IMR-90 (cell line): ENCODE data around the gene UBASH3B. TPM values are rescaled to one million over a fixed set of nuclear protein-coding genes. Genes with fewer than 3 reads are reported as not detected.

Experiments used
- ATAC-seq: fragments of 200-7000 bp; cut with Tn5 transposase; 2 replicates; pipeline ENCODE4 v1.9.1; 2020; ENCODE audit warnings: low read depth, mild to moderate bottlenecking, moderate library complexity
- BruUV-seq: library from RNA; stranded (reverse); fragments of 400-500 nt; replicated peaks from 2 replicates; lab custom pipeline; 2021; lab: Mats Ljungman, UMichigan
- CTCF ChIA-PET: fragments of 300-600 bp; formaldehyde crosslinking; extraction: SDS; loops from one replicate; lab custom pipeline; 2021; ENCODE audit warnings: antibody characterized with exemption; lab: Yijun Ruan, JAX
- POLR2A ChIA-PET: fragments of 300-600 bp; sonication (Branson Sonifier 250); formaldehyde crosslinking; loops from one replicate; lab custom pipeline; 2022; ENCODE audit warnings: antibody characterized with exemption; ENCODE audit not compliant: unreplicated experiment; lab: Charles Lee
- DNase-seq: peaks from one replicate; pipeline ENCODE4 v3.0.0; 2013
- H2AFZ ChIP-seq: replicated peaks from 2 replicates; pipeline ENCODE3; 2013; ENCODE audit warnings: low read length, mild to moderate bottlenecking; ENCODE audit not compliant: poor library complexity
- H2AK5ac ChIP-seq: 2 replicates; pipeline ENCODE4 v1.6.1; 2013; ENCODE audit warnings: low read depth, low read length, inconsistent platforms
- H2AK9ac ChIP-seq: replicated peaks from 2 replicates; pipeline ENCODE3; 2013; ENCODE audit warnings: mild to moderate bottlenecking, low read depth, low read length, moderate library complexity; ENCODE audit not compliant: poor library complexity
- H2BK120ac ChIP-seq: 2 replicates; pipeline ENCODE4 v1.6.1; 2013; ENCODE audit warnings: low read depth, low read length, inconsistent platforms
- H2BK15ac ChIP-seq: 3 replicates; pipeline ENCODE4 v1.6.1; 2013; ENCODE audit warnings: low read depth, low read length, inconsistent platforms
- H2BK20ac ChIP-seq: 2 replicates; pipeline ENCODE4 v1.6.1; 2013; ENCODE audit warnings: low read depth, mild to moderate bottlenecking, inconsistent platforms, low read length, moderate library complexity
- H2BK5ac ChIP-seq: 2 replicates; pipeline ENCODE4 v1.6.1; 2013; ENCODE audit warnings: mild to moderate bottlenecking, low read depth, low read length, inconsistent platforms; ENCODE audit not compliant: poor library complexity, severe bottlenecking
- H3K14ac ChIP-seq: replicated peaks from 2 replicates; pipeline ENCODE4 v1.6.1; 2013; ENCODE audit warnings: low read depth, low read length, inconsistent platforms
- H3K18ac ChIP-seq: 2 replicates; pipeline ENCODE4 v1.6.1; 2013; ENCODE audit warnings: low read depth, low read length, control low read depth
- H3K23ac ChIP-seq: 2 replicates; pipeline ENCODE4 v1.6.1; 2013; ENCODE audit warnings: low read depth, low read length, inconsistent platforms
- H3K27ac ChIP-seq: 2 replicates; pipeline ENCODE4 v1.5.1; 2013; ENCODE audit warnings: mild to moderate bottlenecking, control low read depth, low read length; ENCODE audit not compliant: insufficient read depth
- H3K27me3 ChIP-seq: 2 replicates; pipeline ENCODE4 v1.6.1; 2013; ENCODE audit warnings: low read length; ENCODE audit not compliant: control insufficient read depth, insufficient read depth
- H3K36me3 ChIP-seq: 2 replicates; pipeline ENCODE4 v1.6.1; 2013; ENCODE audit warnings: low read length, mixed read lengths; ENCODE audit not compliant: control insufficient read depth, insufficient read depth
- H3K4ac ChIP-seq: 2 replicates; pipeline ENCODE4 v1.6.1; 2013; ENCODE audit warnings: low read depth, low read length, inconsistent platforms
- H3K4me1 ChIP-seq: 2 replicates; pipeline ENCODE4 v1.6.1; 2013; ENCODE audit warnings: low read length, mixed read lengths; ENCODE audit not compliant: control insufficient read depth, insufficient read depth
- H3K4me2 ChIP-seq: 2 replicates; pipeline ENCODE4 v1.6.1; 2013; ENCODE audit warnings: low read depth, mild to moderate bottlenecking, control low read depth, low read length, moderate library complexity
- H3K4me3 ChIP-seq: 2 replicates; pipeline ENCODE4 v1.5.1; 2013; ENCODE audit warnings: low read depth, mild to moderate bottlenecking, control low read depth, low read length, moderate library complexity; ENCODE audit not compliant: insufficient read depth
- H3K56ac ChIP-seq: 2 replicates; pipeline ENCODE4 v1.6.1; 2013; ENCODE audit warnings: low read length, inconsistent platforms; ENCODE audit not compliant: insufficient read depth; ENCODE audit errors: extremely low read depth
- H3K79me1 ChIP-seq, 2 experiments: 2 replicates each; pipeline ENCODE4 v1.6.1; 2013; ENCODE audit warnings: low read length in 2 of 2, inconsistent platforms in 1 of 2, low read depth in 1 of 2
- H3K9ac ChIP-seq: 2 replicates; pipeline ENCODE4 v1.6.1; 2013; ENCODE audit warnings: low read depth, low read length, control low read depth
- H3K9me1 ChIP-seq: 2 replicates; pipeline ENCODE4 v1.6.1; 2013; ENCODE audit warnings: low read length, inconsistent platforms; ENCODE audit not compliant: insufficient read depth
- H3K9me3 ChIP-seq: 2 replicates; pipeline ENCODE4 v1.6.1; 2013; ENCODE audit warnings: low read length; ENCODE audit not compliant: control insufficient read depth, insufficient read depth
- H4K20me1 ChIP-seq: 2 replicates; pipeline ENCODE4 v1.6.1; 2013; ENCODE audit warnings: low read length, inconsistent platforms; ENCODE audit not compliant: insufficient read depth
- H4K5ac ChIP-seq: 2 replicates; pipeline ENCODE4 v1.6.1; 2013; ENCODE audit warnings: mild to moderate bottlenecking, low read depth, low read length, control low read depth
- H4K8ac ChIP-seq, 2 experiments: 2 replicates each; pipeline ENCODE4 v1.6.1; 2013; ENCODE audit warnings: low read depth in 2 of 2, low read length in 2 of 2, control low read depth in 1 of 2, inconsistent platforms in 1 of 2
- H4K91ac ChIP-seq: 2 replicates; pipeline ENCODE4 v1.6.1; 2013; ENCODE audit warnings: low read depth, low read length, inconsistent platforms; ENCODE audit not compliant: insufficient read depth
- RFX5 ChIP-seq: IDR thresholded peaks from 2 replicates; pipeline ENCODE4 v1.8.0; 2012; ENCODE audit warnings: low read depth, mild to moderate bottlenecking, low read length, moderate library complexity
- WGBS, 2 experiments: methylation state at CpG; one replicate each; pipeline versions ENCODE4 v1.1.5 to v1.1.7; 2013; ENCODE audit warnings: missing lambda C conversion rate in 2 of 2; ENCODE audit not compliant: insufficient read length in 1 of 2; ENCODE audit errors: extremely low coverage in 2 of 2; 5-methylcytosine and 5-hydroxymethylcytosine counted together
- dilution Hi-C: fragments of 300-500 bp; cut with HindIII; formaldehyde crosslinking; loops from one replicate; pipeline ENCODE4 v1.14.3; 2018; ENCODE audit warnings: low sequenced_read_pairs; ENCODE audit not compliant: unreplicated experiment
- in situ Hi-C: fragments of 300-500 bp; cut with MboI; formaldehyde crosslinking; loops from 3 replicates; pipeline ENCODE4 v1.14.3; 2019; ENCODE audit warnings: low sequenced_read_pairs, inconsistent platforms, mixed read lengths
- intact Hi-C: fragments of 100-400 bp; cut with micrococcal nuclease; formaldehyde crosslinking; loops from 2 replicates; pipeline ENCODE4 v1.10.0; 2022
- polyA plus RNA-seq, 3 experiments: library from polyadenylated mRNA; depleted of rRNA; stranded (reverse); fragments of >200 nt; gene quantifications; 2 replicates each; pipeline ENCODE4 v1.2.3, GENCODE V29; 2012; ENCODE audit warnings: low replicate concordance in 1 of 3
- total RNA-seq: library from RNA; depleted of rRNA; stranded (reverse); fragments of >200 nt; gene quantifications from 2 replicates; pipeline ENCODE4 v1.2.3, GENCODE V29; 2012

The UBASH3B gene
- total and polyA plus RNA-seq, 2 of the 4 experiments (the other 2 are of a cell fraction) = 27.2 to 48.0 TPM

GRCh38 chr11:122848186-122848585 is 192.7 kb downstream of the UBASH3B start:
- H2AK9ac ChIP-seq = no peak overlapping the region
- ChIA-PET POLR2A (no interaction called here), CTCF (interaction anchor here (1.2 to 1.5 kb wide), 2 partner anchors 217 to 220 kb away, joined by 3 read pairs; no protein-coding TSS in a partner anchor)
- H3K9me3 ChIP-seq = no peaks in the 10 kb centered on the region
- no peaks in the 10 kb centered on the region for H3K36me3 ChIP-seq
- no peaks in the 10 kb centered on the region for H4K20me1 ChIP-seq
- H3K4me1 ChIP-seq = 0 out of 2 replicates have a peak, but pooled peaks cover 3% of the 10 kb centered on the region
- H3K4me2 ChIP-seq = no peak overlapping the region
- ATAC-seq = no peak
- peaks cover 7% of the 10 kb centered on the region; the same call in 1 of the 2 replicates for H3K27me3 ChIP-seq
- no peak overlapping the region for H3K4ac ChIP-seq
- WGBS, 2 experiments = no CpG with 5 or more reads among the region's 1 CpG
- intact Hi-C loops = no loop called here
- H2AK5ac ChIP-seq = no peak overlapping the region
- no peak overlapping the region for H3K56ac ChIP-seq
- in situ Hi-C loops = no loop called here
- no peak overlapping the region for H4K8ac ChIP-seq
- BruUV-seq = no TSS peak
- H2AFZ ChIP-seq = no peak overlapping the region
- no peak overlapping the region for H3K18ac ChIP-seq
- no peak overlapping the region for H3K14ac ChIP-seq
- H3K4me3 ChIP-seq = no peak overlapping the region
- no peaks in the 10 kb centered on the region for H3K79me1 ChIP-seq
- H4K91ac ChIP-seq = no peak overlapping the region
- DNase-seq = no peak
- no peak overlapping the region for H2BK120ac ChIP-seq
- H2BK15ac ChIP-seq = no peak overlapping the region
- no peaks in the 10 kb centered on the region for H3K9me1 ChIP-seq
- H4K5ac ChIP-seq = no peak overlapping the region
- dilution Hi-C loops = no loop called here
- no peak overlapping the region for H3K23ac ChIP-seq
- no peak overlapping the region for H3K27ac ChIP-seq
- no peak overlapping the region for H2BK5ac ChIP-seq
- TF ChIP-seq RFX5 = no peak
- H2BK20ac ChIP-seq = no peak overlapping the region
- H3K9ac ChIP-seq = no peak overlapping the region
